DMS53 treated with DMSO at 0.1 percent for 48 hours (cell line): ENCODE measurements around the gene PRKAR1B.

Experiments
- DNase-seq: peaks from one replicate; lab custom pipeline; 2025; ENCODE audit not compliant: unreplicated experiment; lab: John Stamatoyannopoulos, UW

The PRKAR1B gene

GRCh38 chr7:501526-501925 lies 225.6 kb downstream of the PRKAR1B start:
- DNase-seq: no peak

GRCh38 chr7:500521-501420 lies 226.3 kb downstream of the PRKAR1B start:
- no peak for DNase-seq

GRCh38 chr7:499853-500485 lies 227.1 kb downstream of the PRKAR1B start:
- no peak for DNase-seq
